Fibroblast of villous mesenchyme (primary cell): ENCODE measurements around the gene CAMK1D. TPM values are rescaled to one million over a fixed set of nuclear protein-coding genes. Genes with fewer than 3 reads are reported as not detected.
A peak's percentile ranks its signal among the peaks of the same experiment; 100 is the strongest.
"Not testable (repeated sequence)": the region's sequence is repeated elsewhere in the genome, so short reads cannot be mapped to it uniquely, and the experiment has no call there.

Experiments used
- DNase-seq: peaks from one replicate; pipeline ENCODE4 v3.0.0-alpha.2; 2010; ENCODE audit warnings: low read depth
- H3K4me3 ChIP-seq: 2 replicates; pipeline ENCODE4 v1.5.1; 2011; ENCODE audit warnings: low read depth, mild to moderate bottlenecking, low read length
- total RNA-seq: library from RNA; depleted of rRNA; stranded (reverse); fragments of >200 nt; gene quantifications from 2 replicates; pipeline ENCODE4 v1.2.3, GENCODE V29; 2012
- TF ChIP-seq, protein P1 (sequence below): IDR thresholded peaks from 2 replicates; pipeline ENCODE4 v1.5.1; 2012; ENCODE audit warnings: low read depth, mild to moderate bottlenecking, low read length; ENCODE audit not compliant: insufficient read depth

Gene CAMK1D
- total RNA-seq, result 1.3 and 1.9 TPM in 2 replicates

DNA sequence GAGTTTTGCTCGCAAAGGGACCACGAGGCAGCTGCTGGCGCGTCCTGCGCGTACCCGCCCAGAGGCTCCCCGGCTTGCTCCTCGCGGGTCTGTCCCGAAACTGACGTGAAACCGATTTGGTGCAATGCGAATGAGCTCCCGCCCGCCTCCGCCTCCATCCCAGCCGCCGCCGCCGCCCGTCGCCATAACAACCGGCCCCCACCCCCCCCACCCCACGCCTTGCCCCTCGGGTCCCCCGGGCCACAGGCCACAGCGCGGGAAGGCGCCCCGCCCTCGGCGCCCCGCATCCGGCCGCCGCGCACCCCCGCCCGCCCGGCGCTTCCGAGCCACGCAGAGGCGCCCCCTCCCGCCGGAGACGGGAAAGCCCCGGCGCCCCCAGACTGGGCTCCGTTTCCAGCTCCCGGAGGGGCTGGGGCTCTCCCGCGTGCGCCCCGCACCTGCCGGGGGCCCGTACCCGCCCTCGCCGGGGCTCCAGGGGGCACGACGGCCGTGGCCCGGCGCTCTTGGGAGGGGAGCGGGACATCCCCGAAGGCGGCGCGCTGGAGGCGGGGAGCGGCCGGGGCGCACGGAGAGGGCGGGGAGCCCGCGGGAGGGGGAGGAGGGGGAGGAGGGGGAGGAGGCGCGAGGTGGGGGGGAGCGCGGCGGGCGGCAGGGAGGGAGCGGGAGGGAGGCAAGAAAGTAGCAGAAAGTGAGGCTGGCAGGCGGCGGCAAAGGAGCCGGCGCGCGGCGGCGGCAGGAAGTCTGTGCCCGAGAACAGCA, at the start of gene CAMK1D:
Gene CAMK1D, plus strand, starts transcription at position 678 of the 759 bp plus-strand sequence.
- TF ChIP-seq, protein P1, sequence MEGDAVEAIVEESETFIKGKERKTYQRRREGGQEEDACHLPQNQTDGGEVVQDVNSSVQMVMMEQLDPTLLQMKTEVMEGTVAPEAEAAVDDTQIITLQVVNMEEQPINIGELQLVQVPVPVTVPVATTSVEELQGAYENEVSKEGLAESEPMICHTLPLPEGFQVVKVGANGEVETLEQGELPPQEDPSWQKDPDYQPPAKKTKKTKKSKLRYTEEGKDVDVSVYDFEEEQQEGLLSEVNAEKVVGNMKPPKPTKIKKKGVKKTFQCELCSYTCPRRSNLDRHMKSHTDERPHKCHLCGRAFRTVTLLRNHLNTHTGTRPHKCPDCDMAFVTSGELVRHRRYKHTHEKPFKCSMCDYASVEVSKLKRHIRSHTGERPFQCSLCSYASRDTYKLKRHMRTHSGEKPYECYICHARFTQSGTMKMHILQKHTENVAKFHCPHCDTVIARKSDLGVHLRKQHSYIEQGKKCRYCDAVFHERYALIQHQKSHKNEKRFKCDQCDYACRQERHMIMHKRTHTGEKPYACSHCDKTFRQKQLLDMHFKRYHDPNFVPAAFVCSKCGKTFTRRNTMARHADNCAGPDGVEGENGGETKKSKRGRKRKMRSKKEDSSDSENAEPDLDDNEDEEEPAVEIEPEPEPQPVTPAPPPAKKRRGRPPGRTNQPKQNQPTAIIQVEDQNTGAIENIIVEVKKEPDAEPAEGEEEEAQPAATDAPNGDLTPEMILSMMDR, result no peak

DNA sequence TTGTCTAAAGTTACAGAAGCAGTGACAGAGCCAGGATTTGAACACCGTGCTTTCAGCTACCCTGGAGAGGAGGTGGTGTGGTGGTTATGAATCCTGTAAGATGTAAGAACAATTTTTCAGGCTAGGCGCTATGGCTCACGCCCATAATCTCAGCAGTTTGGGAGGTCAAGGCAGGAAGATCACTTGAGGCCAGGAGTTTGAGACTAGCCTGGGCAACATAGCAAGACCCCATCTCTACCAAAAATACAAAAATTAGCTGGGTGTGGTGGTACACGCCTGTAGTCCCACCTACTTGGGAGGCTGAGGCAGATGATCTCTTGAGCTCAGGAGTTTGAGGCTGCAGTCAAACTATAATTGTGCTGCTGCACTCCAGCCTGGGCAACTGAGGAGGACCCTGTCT, 48.3 kb upstream of the CAMK1D start:
- DNase-seq, H3K4me3 ChIP-seq: not testable (repeated sequence)

More for the DNA sequence above, at the start of gene CAMK1D:
- peak; percentile 72 for DNase-seq
- H3K4me3 ChIP-seq, result peak within 1 kb of the TSS; percentile 70

DNA sequence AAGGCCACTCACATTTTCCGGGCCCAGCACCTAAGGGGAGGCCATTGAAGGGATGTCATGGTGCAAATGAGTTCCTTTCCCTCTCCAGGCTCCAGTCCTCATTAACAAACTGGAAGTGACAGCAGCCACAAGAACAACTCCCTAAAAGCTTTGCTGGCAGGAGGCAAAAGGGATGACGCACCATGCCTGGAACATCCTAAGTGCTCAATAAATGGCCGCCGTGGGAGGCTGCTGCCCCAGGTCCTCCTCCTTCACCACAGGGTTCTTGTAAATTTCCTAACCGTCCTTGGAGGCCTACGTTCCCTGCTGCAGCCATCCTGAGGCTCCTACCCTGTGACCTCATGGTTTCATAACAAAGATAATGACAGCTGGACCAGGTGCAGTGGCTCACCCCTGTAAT, 41.3 kb upstream of the CAMK1D start:
- H3K4me3 ChIP-seq, result no peak overlapping the region
- TF ChIP-seq, protein P1, result no peak
- DNase-seq, result no peak

DNA sequence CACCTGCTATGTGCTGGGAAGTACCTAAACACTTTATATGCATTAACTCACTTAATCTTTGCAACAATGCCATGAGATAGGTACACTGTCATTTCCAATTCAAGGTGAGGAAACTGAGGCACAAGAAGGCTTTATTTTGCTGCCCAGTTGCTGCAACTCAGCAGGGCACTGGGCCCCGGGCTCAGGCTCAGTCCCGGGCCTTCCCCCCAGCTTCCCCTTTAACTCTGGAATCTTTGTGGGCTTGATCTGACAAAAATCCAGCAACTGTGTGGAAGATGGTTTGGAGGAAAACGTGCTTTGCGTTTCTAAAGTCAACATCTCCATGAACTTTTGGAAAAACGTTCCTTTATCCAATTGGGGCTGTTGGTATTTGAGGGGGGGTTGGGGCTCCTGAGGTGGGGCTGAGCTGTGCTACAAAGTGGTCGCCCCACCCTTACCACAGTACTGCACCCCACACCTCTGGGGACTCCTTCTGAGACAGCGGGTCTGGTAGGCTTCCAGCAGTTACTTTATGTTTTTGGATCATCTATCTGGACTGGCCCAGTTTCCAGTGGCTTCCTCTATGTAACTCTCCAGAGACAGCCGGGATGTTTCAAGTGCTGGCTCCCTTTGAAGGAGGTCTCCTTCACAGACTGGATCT, 40.5 kb upstream of the CAMK1D start:
- TF ChIP-seq, protein P1, result no peak
- no peak for DNase-seq
- no peak overlapping the region for H3K4me3 ChIP-seq

DNA sequence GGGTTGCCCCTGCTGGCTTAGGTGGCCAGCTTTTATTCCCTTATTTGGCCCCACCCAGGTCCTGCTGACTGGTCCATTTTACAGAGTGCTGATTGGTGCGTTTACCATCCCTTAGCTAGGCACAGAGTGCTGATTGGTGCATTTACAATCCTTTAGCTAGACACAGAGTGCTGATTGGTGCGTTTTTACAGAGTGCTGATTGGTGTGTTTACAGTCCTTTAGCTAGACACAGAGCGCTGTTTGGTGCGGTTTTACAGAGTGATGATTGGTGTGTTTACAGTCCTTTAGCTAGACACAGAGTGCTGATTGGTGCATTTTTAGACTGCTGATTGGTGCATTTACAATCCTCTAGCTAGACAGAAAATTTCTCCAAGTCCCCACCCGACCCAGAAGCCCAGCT, 39.6 kb upstream of the CAMK1D start:
- not testable (repeated sequence) for DNase-seq

DNA sequence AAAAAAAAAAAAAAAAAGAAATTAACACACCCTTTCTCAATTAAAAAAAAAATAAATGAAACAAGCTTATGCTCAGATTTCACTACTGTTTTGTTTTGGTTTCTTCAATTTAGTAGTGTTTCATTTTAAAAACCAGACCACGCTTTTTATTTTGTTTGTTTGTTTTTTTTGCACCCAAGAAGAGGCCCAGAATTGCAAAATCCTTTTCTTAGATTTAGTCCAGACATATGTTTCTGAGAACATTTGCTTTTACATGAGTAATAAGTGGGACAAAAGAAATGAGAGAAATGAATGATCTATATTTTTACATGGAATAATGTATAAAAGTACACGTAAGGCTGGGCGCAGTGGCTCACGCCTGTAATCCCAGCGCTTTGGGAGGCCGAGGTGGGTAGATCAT, 34.5 kb upstream of the CAMK1D start:
- H3K4me3 ChIP-seq, result no peak overlapping the region
- TF ChIP-seq, protein P1, result no peak
- DNase-seq, result peak; percentile 24

More for the DNA sequence above, 39.6 kb upstream of the CAMK1D start:
- H3K4me3 ChIP-seq, result not testable (repeated sequence)

DNA sequence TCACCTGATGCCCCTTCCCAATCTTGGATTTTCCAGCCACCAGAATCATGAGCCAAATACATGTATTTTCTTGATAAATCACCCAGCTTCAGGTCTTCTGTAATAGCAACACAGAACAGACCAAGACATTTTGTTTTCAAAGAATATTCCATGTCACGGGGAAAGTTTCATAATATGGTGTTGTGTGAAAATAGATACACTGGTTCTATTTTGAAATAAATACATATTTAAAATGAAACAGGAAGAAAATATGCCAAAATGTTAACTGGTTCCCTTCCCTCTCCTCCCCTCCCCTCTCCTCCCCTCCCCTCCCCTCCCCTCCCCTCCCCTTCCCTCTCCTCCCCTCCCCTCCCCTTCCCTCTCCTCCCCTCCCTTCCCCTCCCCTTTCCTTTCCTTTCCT, 30.3 kb upstream of the CAMK1D start:
- TF ChIP-seq, protein P1, result no peak
- DNase-seq, result no peak
- H3K4me3 ChIP-seq, result no peak overlapping the region

DNA sequence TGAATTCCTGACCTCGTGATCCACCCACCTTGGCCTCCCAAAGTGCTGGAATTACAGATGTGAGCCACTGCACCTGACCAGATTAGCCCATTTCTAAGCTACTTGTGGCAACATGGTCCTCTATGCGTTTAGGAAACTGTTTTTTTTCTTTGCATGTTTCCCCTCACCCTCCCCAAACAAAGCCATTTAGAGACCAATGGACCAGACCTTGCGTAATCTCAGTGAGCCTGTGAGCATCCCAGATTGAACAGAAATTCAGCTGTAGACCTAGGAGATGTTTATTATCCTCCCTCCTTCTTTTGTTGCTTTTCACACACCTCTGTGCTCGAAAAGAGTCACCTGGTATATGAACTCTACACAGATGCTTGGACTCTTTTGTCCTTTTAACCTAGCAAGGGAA, 28.5 kb upstream of the CAMK1D start:
- no peak for DNase-seq
- no peak overlapping the region for H3K4me3 ChIP-seq
- TF ChIP-seq, protein P1, result no peak
